Naive thymus-derived CD4-positive, alpha-beta T cell (primary cell): Measurements from ENCODE around the gene MCM7. TPM values are rescaled to one million over a fixed set of nuclear protein-coding genes. Genes with fewer than 3 reads are reported as not detected.
A peak's percentile ranks its signal among the peaks of the same experiment; 100 is the strongest.

Experiments used
- ATAC-seq: fragments of 150-1000 bp; cut with Tn5 transposase; 2 replicates; pipeline ENCODE4 v1.10.0; 2021; ENCODE audit warnings: mild to moderate bottlenecking, moderate library complexity
- CTCF ChIA-PET: fragments of 350-600 bp; sonication (Branson Sonifier 250); formaldehyde crosslinking; loops from one replicate; lab custom pipeline; 2021; ENCODE audit warnings: antibody characterized with exemption; lab: Charles Lee
- POLR2A ChIA-PET: fragments of 350-600 bp; sonication (Branson Sonifier 250); formaldehyde crosslinking; loops from one replicate; lab custom pipeline; 2021; ENCODE audit warnings: antibody characterized with exemption, inconsistent platforms; lab: Charles Lee
- DNase-seq, 9 donors: peaks; one replicate each; pipeline versions ENCODE4 v3.0.0 to v3.0.0-alpha.2; 2020 to 2022; ENCODE audit warnings: mixed read lengths in 1 of 9
- H3K27ac ChIP-seq: one replicate; pipeline ENCODE4 v1.7.0; 2013; ENCODE audit warnings: mild to moderate bottlenecking, low read depth, low read length, moderate library complexity
- H3K27me3 ChIP-seq, 2 donors: one replicate each; pipeline ENCODE4 v1.7.0; 2013; ENCODE audit warnings: low read length in 2 of 2, mild to moderate bottlenecking in 2 of 2, moderate library complexity in 2 of 2; ENCODE audit not compliant: control insufficient read depth in 2 of 2, insufficient read depth in 2 of 2
- H3K36me3 ChIP-seq, 3 experiments: 1 replicate in 2 of 3; 2 replicates in 1 of 3; pipeline ENCODE4 v1.7.0; 2013; ENCODE audit warnings: low read length in 3 of 3, mild to moderate bottlenecking in 3 of 3, moderate library complexity in 1 of 3; ENCODE audit not compliant: insufficient read depth in 3 of 3, control insufficient read depth in 2 of 3
- H3K4me1 ChIP-seq, 2 donors: one replicate each; pipeline ENCODE4 v1.7.0; 2013; ENCODE audit warnings: low read length in 2 of 2, mild to moderate bottlenecking in 2 of 2, moderate library complexity in 1 of 2; ENCODE audit not compliant: control insufficient read depth in 2 of 2, insufficient read depth in 2 of 2
- H3K4me3 ChIP-seq: 2 replicates; pipeline ENCODE4 v1.7.0; 2013; ENCODE audit warnings: mild to moderate bottlenecking, low read length
- H3K9me3 ChIP-seq, 3 experiments: 1 replicate in 2 of 3; 2 replicates in 1 of 3; pipeline ENCODE4 v1.7.0; 2013; ENCODE audit warnings: low read length in 3 of 3; ENCODE audit not compliant: control insufficient read depth in 2 of 3
- H3K27ac Mint-ChIP-seq, 9 donors: one replicate each; pipeline ENCODE4 v1.8.0; 2020 to 2022; ENCODE audit warnings: mixed read lengths in 9 of 9, mild to moderate bottlenecking in 8 of 9, moderate library complexity in 5 of 9, inconsistent platforms in 2 of 9
- H3K27me3 Mint-ChIP-seq, 5 donors: one replicate each; pipeline ENCODE4 v1.8.0; 2021 to 2022; ENCODE audit warnings: mixed read lengths in 5 of 5, mild to moderate bottlenecking in 1 of 5
- H3K36me3 Mint-ChIP-seq, 5 donors: one replicate each; pipeline ENCODE4 v1.8.0; 2020 to 2022; ENCODE audit warnings: mixed read lengths in 5 of 5, mild to moderate bottlenecking in 3 of 5, inconsistent platforms in 1 of 5
- H3K4me1 Mint-ChIP-seq, 7 donors: one replicate each; pipeline ENCODE4 v1.8.0; 2020 to 2022; ENCODE audit warnings: mixed read lengths in 7 of 7, mild to moderate bottlenecking in 3 of 7, inconsistent platforms in 1 of 7
- H3K4me3 Mint-ChIP-seq, 10 donors: one replicate each; pipeline ENCODE4 v1.8.0; 2020 to 2022; ENCODE audit warnings: mild to moderate bottlenecking in 10 of 10, mixed read lengths in 10 of 10, moderate library complexity in 6 of 10, inconsistent platforms in 2 of 10
- H3K9me3 Mint-ChIP-seq, 11 donors: one replicate each; pipeline ENCODE4 v1.8.0; 2020 to 2022; ENCODE audit warnings: mixed read lengths in 11 of 11, mild to moderate bottlenecking in 4 of 11, inconsistent platforms in 1 of 11, moderate library complexity in 1 of 11
- intact Hi-C, 2 donors: fragments of 100-400 bp; cut with micrococcal nuclease; formaldehyde crosslinking; loops; one replicate each; pipeline ENCODE4 v1.15.1; 2023
- polyA plus RNA-seq, 2 donors: library from polyadenylated mRNA; unstranded; fragments of 300-500 nt; fragmentation: Illumina TruSeq; gene quantifications; one replicate each; pipeline ENCODE4 v1.2.3, GENCODE V29; 2021
- total RNA-seq, 6 experiments: library from RNA in 5 of 6; stranded (reverse) in 5 of 6; gene quantifications; 1 replicate in 5 of 6; 2 replicates in 1 of 6; pipeline ENCODE4 v1.2.3 and lab custom pipeline; 2021 to 2026

Gene MCM7
- total and polyA plus RNA-seq, 7 experiments from 2014 or later: 29.5 to 263 (median 117) TPM

- intact Hi-C loops: no loop called here
- ATAC-seq: no peak
- CTCF ChIA-PET: no interaction called here
- H3K9me3 ChIP-seq: peaks cover 0 to 37% (median 15%) of the 10 kb centered on the region in 3 experiments
- no peaks in the 10 kb centered on the region for H3K4me1 Mint-ChIP-seq
- no peak overlapping the region for H3K4me3 Mint-ChIP-seq
- no peak for DNase-seq
- no peak overlapping the region for H3K4me3 ChIP-seq
- H3K36me3 Mint-ChIP-seq: peaks cover 25 to 73% (median 64%) of the 10 kb centered on the region in 5 donors
- no peak overlapping the region for H3K27ac Mint-ChIP-seq
- H3K27ac ChIP-seq: no peak overlapping the region
- peaks cover 7 to 48% (median 26%) of the 10 kb centered on the region in 11 donors for H3K9me3 Mint-ChIP-seq
- POLR2A ChIA-PET: interaction anchor here (0.6 to 1.5 kb wide), 4 partner anchors 11 to 514 kb away, joined by 3 to 6 read pairs (median 4); no protein-coding TSS in a partner anchor
- H3K27me3 Mint-ChIP-seq: no peaks in the 10 kb centered on the region
- peaks cover 26 to 57% (median 34%) of the 10 kb centered on the region in 3 experiments for H3K36me3 ChIP-seq
- no peaks in the 10 kb centered on the region for H3K27me3 ChIP-seq
- H3K4me1 ChIP-seq: no peaks in the 10 kb centered on the region
Observed at GRCh38 chr7:100069991-100070390, 31.2 kb downstream of the MCM7 start.

- H3K9me3 Mint-ChIP-seq: peaks cover under 1 to 32% (median 18%) of the 10 kb centered on the region in 11 donors
- POLR2A ChIA-PET: no interaction called here
- no peak for DNase-seq
- no peak for ATAC-seq
- H3K9me3 ChIP-seq: peaks cover 0 to 24% (median 15%) of the 10 kb centered on the region in 3 experiments
- intact Hi-C loops: no loop called here
- no peaks in the 10 kb centered on the region for H3K4me1 ChIP-seq
- H3K27ac Mint-ChIP-seq: no peak overlapping the region
- no peak overlapping the region for H3K27ac ChIP-seq
- peaks cover 14 to 58% (median 44%) of the 10 kb centered on the region in 5 donors for H3K36me3 Mint-ChIP-seq
- no peaks in the 10 kb centered on the region for H3K4me1 Mint-ChIP-seq
- no peaks in the 10 kb centered on the region for H3K27me3 ChIP-seq
- no peak overlapping the region for H3K4me3 Mint-ChIP-seq
- peaks cover 13 to 43% (median 15%) of the 10 kb centered on the region in 3 experiments for H3K36me3 ChIP-seq
- no peaks in the 10 kb centered on the region for H3K27me3 Mint-ChIP-seq
- no peak overlapping the region for H3K4me3 ChIP-seq
- CTCF ChIA-PET: interaction anchor here (0.6 kb wide), 1 partner anchor 61 kb away, joined by 4 read pairs; no protein-coding TSS in a partner anchor
Observed at GRCh38 chr7:100066953-100067352, 34.2 kb downstream of the MCM7 start.

- Mint-ChIP-seq H3K36me3 (peaks cover 2 to 50% (median 30%) of the 10 kb centered on the region in 5 donors), H3K27ac (peak overlapping the region in 1 of 9 donors; percentile 48), H3K4me1 (peaks cover 0 to 2% (median 0%) of the 10 kb centered on the region in 7 donors), H3K27me3 (no peaks in the 10 kb centered on the region), H3K9me3 (peaks cover 0 to 19% (median 6%) of the 10 kb centered on the region in 11 donors), H3K4me3 (no peak overlapping the region)
- no peak overlapping the region for H3K4me3 ChIP-seq
- H3K36me3 ChIP-seq: peaks cover 4 to 36% (median 6%) of the 10 kb centered on the region in 3 experiments
- ChIA-PET POLR2A (no interaction called here), CTCF (no interaction called here)
- no peaks in the 10 kb centered on the region for H3K27me3 ChIP-seq
- intact Hi-C loops: no loop called here
- no peak overlapping the region for H3K27ac ChIP-seq
- peaks cover 0 to 11% (median 3%) of the 10 kb centered on the region in 3 experiments for H3K9me3 ChIP-seq
- no peaks in the 10 kb centered on the region for H3K4me1 ChIP-seq
- DNase-seq (no peak), ATAC-seq (no peak)
Observed at GRCh38 chr7:100065452-100066186, 35.6 kb downstream of the MCM7 start.

DNA sequence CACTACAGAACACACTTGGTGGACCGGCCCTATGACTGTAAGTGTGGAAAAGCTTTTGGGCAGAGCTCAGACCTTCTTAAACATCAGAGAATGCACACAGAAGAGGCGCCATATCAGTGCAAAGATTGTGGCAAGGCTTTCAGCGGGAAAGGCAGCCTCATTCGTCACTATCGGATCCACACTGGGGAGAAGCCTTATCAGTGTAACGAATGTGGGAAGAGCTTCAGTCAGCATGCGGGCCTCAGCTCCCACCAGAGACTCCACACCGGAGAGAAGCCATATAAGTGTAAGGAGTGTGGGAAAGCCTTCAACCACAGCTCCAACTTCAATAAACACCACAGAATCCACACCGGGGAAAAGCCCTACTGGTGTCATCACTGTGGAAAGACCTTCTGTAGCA is 37.0 kb downstream of the MCM7 start:
- no peaks in the 10 kb centered on the region for H3K27me3 Mint-ChIP-seq
- intact Hi-C loops: no loop called here
- Histone ChIP-seq H3K4me1 (no peaks in the 10 kb centered on the region), H3K36me3 (peaks cover 0 to 28% (median 0%) of the 10 kb centered on the region in 3 experiments), H3K9me3 (no peaks in the 10 kb centered on the region), H3K4me3 (no peak overlapping the region), H3K27me3 (no peaks in the 10 kb centered on the region), H3K27ac (no peak overlapping the region)
- no peak overlapping the region for H3K4me3 Mint-ChIP-seq
- ATAC-seq: no peak
- peaks cover 0 to 7% (median 0%) of the 10 kb centered on the region in 11 donors for H3K9me3 Mint-ChIP-seq
- peaks cover 0 to 5% (median 0%) of the 10 kb centered on the region in 7 donors for H3K4me1 Mint-ChIP-seq
- DNase-seq: no peak
- peaks cover 0 to 43% (median 21%) of the 10 kb centered on the region in 5 donors for H3K36me3 Mint-ChIP-seq
- CTCF ChIA-PET: interaction anchor here (0.6 to 1.4 kb wide), 3 partner anchors 10 to 132 kb away, joined by 3 to 7 read pairs (median 4); no protein-coding TSS in a partner anchor
- H3K27ac Mint-ChIP-seq: no peak overlapping the region
- POLR2A ChIA-PET: no interaction called here

DNA sequence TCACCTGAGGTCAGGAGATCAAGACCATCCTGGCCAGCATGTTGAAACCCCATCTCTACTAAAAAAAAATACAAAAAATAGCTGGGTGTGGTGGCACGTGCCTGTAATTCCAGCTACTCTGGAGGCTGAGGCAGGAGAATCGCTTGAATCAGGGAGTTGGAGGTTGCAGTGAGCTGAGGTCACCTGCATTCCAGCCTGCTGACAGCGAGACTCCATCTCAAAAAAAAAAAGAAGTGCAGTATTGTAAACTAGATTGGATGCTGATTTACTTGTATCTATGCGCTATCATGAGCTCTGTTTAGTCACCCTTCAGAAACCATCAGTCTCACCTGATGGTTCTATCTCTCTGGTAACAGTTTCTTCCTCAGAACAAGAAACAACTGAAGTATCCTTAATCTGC is 37.8 kb downstream of the MCM7 start:
- peaks cover 0 to 36% (median under 1%) of the 10 kb centered on the region in 3 experiments for H3K36me3 ChIP-seq
- H3K4me3 ChIP-seq: no peak overlapping the region
- no peak for DNase-seq
- POLR2A ChIA-PET: interaction anchor here (0.6 kb wide), 1 partner anchor 464 kb away, joined by 3 read pairs; no protein-coding TSS in a partner anchor
- ATAC-seq: no peak
- Mint-ChIP-seq H3K27ac (no peak overlapping the region), H3K27me3 (no peaks in the 10 kb centered on the region), H3K4me1 (peaks cover 0 to 5% (median 0%) of the 10 kb centered on the region in 7 donors), H3K36me3 (peaks cover 0 to 43% (median 21%) of the 10 kb centered on the region in 5 donors), H3K9me3 (peaks cover 0 to 7% (median 0%) of the 10 kb centered on the region in 11 donors), H3K4me3 (no peak overlapping the region)
- CTCF ChIA-PET: interaction anchor here (0.6 to 1.4 kb wide), 4 partner anchors 10 to 710 kb away, joined by 3 to 7 read pairs (median 4); no protein-coding TSS in a partner anchor
- no peaks in the 10 kb centered on the region for H3K9me3 ChIP-seq
- H3K4me1 ChIP-seq: no peaks in the 10 kb centered on the region
- intact Hi-C loops: no loop called here
- H3K27ac ChIP-seq: no peak overlapping the region
- no peaks in the 10 kb centered on the region for H3K27me3 ChIP-seq

DNA sequence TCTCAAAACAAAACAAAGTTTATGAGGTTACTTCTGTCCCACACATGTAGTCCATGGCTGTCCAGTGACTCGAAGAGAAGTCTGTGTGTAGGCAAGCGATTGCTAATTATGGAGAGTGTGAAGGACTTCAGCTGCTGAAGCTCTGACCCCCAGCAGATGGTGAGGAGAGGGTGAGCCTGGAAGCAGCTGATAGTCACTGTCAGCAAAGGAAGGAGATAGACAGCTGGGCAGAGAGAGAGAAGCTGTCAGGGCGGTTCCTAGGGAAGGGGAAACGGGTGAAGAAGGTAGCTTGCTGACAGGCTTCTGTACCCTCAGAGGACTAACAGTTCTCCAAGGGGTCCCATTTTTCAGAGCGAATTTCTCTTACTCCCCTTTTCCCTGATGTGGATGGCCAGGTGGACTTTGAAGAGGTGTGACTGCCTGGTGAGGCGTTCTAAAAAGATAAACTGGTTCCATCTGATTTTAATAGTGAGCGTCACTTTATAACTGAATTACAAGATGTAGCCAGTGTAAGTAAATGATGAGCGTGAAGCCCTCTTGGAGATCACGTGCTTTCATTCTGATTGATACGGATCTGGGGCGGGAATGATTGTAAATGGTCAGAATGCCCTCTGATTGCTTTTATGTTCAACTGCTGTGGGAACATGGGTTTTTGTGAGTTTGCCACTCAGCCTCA is 39.5 kb downstream of the MCM7 start:
- intact Hi-C loops: no loop called here
- no peaks in the 10 kb centered on the region for H3K9me3 Mint-ChIP-seq
- H3K36me3 ChIP-seq: peaks cover 0 to 50% (median 5%) of the 10 kb centered on the region in 3 experiments
- no peaks in the 10 kb centered on the region for H3K27me3 Mint-ChIP-seq
- H3K4me1 Mint-ChIP-seq: peaks cover 0 to 5% (median 0%) of the 10 kb centered on the region in 7 donors
- CTCF ChIA-PET: interaction anchor here (0.5 to 0.6 kb wide), 2 partner anchors 70 to 135 kb away, joined by 3 to 4 read pairs; no protein-coding TSS in a partner anchor
- no peak for DNase-seq
- no peaks in the 10 kb centered on the region for H3K4me1 ChIP-seq
- POLR2A ChIA-PET: interaction anchor here (0.7 kb wide), 1 partner anchor 44 kb away, joined by 3 read pairs; no protein-coding TSS in a partner anchor
- H3K27ac Mint-ChIP-seq: no peak overlapping the region
- no peak for ATAC-seq
- peaks cover 0 to 41% (median 18%) of the 10 kb centered on the region in 5 donors for H3K36me3 Mint-ChIP-seq
- H3K4me3 ChIP-seq: no peak overlapping the region
- no peak overlapping the region for H3K27ac ChIP-seq
- no peak overlapping the region for H3K4me3 Mint-ChIP-seq
- no peaks in the 10 kb centered on the region for H3K9me3 ChIP-seq
- no peaks in the 10 kb centered on the region for H3K27me3 ChIP-seq
